Thyroid gland (tissue), 4 donors: ENCODE measurements around the gene SERPINB5. TPM values are rescaled to one million over a fixed set of nuclear protein-coding genes. Genes with fewer than 3 reads are reported as not detected.
A peak's percentile ranks its signal among the peaks of the same experiment; 100 is the strongest.

Source experiments
- DNase-seq, 2 donors: peaks; one replicate each; pipeline ENCODE4 v3.0.0-alpha.2; 2019
- H3K27ac ChIP-seq, 3 donors: fragments of 200-600 bp; sonication (generic); 1 replicate in 2 of 3; 2 replicates in 1 of 3; pipeline ENCODE4 v1.5.1; 2016 to 2019; ENCODE audit warnings: mild to moderate bottlenecking in 1 of 3, moderate library complexity in 1 of 3
- H3K27me3 ChIP-seq: fragments of 200-600 bp; sonication (generic); one replicate; pipeline ENCODE4 v1.5.1; 2019
- H3K36me3 ChIP-seq, 2 donors: fragments of 200-600 bp; sonication (generic); one replicate each; pipeline ENCODE4 v1.5.1; 2016 to 2019
- H3K4me1 ChIP-seq, 2 donors: fragments of 200-600 bp; sonication (generic); one replicate each; pipeline ENCODE4 v1.5.1; 2017 to 2019
- H3K4me3 ChIP-seq, 3 donors: fragments of 200-600 bp; sonication (generic); replicated peaks in 1 of 3; 1 replicate in 2 of 3; 2 replicates in 1 of 3; pipeline ENCODE4 v1.5.1; 2016; ENCODE audit warnings: mild to moderate bottlenecking in 1 of 3
- H3K9me3 ChIP-seq: fragments of 200-600 bp; sonication (generic); one replicate; pipeline ENCODE4 v1.5.1; 2017
- CTCF ChIP-seq, 6 experiments: fragments of 200-600 bp in 3 of 6; fragments of 450-650 bp in 3 of 6; sonication (generic) in 3 of 6; IDR thresholded peaks; one replicate each; pipeline ENCODE4 v1.5.1; 2016 to 2019; ENCODE audit warnings: antibody characterized with exemption in 6 of 6, mild to moderate bottlenecking in 2 of 6, inconsistent platforms in 1 of 6, moderate library complexity in 1 of 6
- POLR2A ChIP-seq, 2 donors: fragments of 450-650 bp; IDR thresholded peaks; one replicate each; pipeline ENCODE4 v1.6.1; 2017; ENCODE audit warnings: antibody characterized with exemption in 2 of 2, mild to moderate bottlenecking in 2 of 2, moderate library complexity in 1 of 2
- WGBS, 2 donors: methylation state at CpG; one replicate each; pipeline ENCODE4 v1.1.5; 2017; 5-methylcytosine and 5-hydroxymethylcytosine counted together
- intact Hi-C: fragments of 100-400 bp; cut with DNase I; formaldehyde crosslinking; loops from one replicate; pipeline ENCODE4 v1.15.1; 2023
- total RNA-seq, 4 donors: library from RNA; depleted of rRNA; stranded (reverse); fragments of >200 nt; gene quantifications; one replicate each; pipeline ENCODE4 v1.2.3, GENCODE V29; 2016

Gene SERPINB5
- total RNA-seq, 4 donors from 2014 or later, result not detected

DNA sequence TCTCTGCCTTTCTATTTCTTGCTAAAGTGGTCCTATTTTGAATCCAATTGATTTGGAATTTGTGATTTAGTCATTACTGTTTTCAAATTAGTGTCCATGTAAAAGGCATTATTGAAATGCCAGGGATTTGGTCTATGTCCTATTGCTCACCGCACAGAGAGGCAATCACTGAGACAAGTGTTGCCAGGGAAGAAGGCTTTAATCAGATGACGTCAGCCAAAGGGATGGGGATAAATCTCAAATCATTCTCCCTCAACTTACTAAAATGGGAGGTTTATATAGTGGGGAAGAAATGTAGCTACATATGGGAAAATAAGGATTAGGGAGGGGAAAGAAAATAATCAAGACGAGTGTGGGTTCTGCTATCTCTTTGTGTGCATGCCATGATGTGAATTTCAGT is 75.0 kb downstream of the SERPINB5 start:
- no peaks in the 10 kb centered on the region for H3K9me3 ChIP-seq
- H3K27ac ChIP-seq, result no peak overlapping the region
- H3K27me3 ChIP-seq, result no peaks in the 10 kb centered on the region
- DNase-seq, result no peak
- intact Hi-C loops, result no loop called here
- H3K4me1 ChIP-seq, result no peaks in the 10 kb centered on the region
- no peaks in the 10 kb centered on the region for H3K36me3 ChIP-seq
- WGBS, 2 donors, result 88 to 89% methylated on average over 3 of the region's 3 CpGs
- H3K4me3 ChIP-seq, result no peak overlapping the region
- TF ChIP-seq POLR2A (IDR thresholded peaks at IDR 0.05) (no peak), CTCF (IDR thresholded peaks at IDR 0.05) (no peak)

GRCh38 chr18:63552581-63552980 is 75.8 kb downstream of the SERPINB5 start:
- 90 to 95% methylated on average over 2 of the region's 2 CpGs for WGBS, 2 donors
- no peaks in the 10 kb centered on the region for H3K27me3 ChIP-seq
- intact Hi-C loops, result no loop called here
- H3K4me3 ChIP-seq, result no peak overlapping the region
- H3K4me1 ChIP-seq, result no peaks in the 10 kb centered on the region
- TF ChIP-seq CTCF (IDR thresholded peaks at IDR 0.05) (no peak), POLR2A (IDR thresholded peaks at IDR 0.05) (no peak)
- H3K27ac ChIP-seq, result no peak overlapping the region
- no peaks in the 10 kb centered on the region for H3K36me3 ChIP-seq
- no peaks in the 10 kb centered on the region for H3K9me3 ChIP-seq
- no peak for DNase-seq

DNA sequence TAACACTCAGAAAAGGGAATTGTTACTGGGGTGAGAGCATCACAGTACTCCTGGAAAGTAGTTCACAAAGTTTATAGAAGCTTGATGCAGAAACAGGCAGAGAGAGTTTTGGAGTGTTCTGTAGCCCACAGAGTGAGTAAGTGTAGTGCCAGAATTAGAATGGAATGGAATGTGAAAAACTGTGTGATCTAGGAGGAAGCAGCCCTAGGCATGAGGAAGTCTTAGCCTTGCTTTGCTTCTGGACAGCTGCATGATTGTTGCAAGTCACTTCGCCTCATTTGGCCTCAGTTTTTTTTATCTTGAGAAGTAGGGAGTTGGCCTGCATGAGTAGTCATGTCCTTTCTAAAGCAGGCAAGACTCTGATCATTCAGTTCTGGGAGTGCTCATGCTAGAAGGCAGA is 76.3 kb downstream of the SERPINB5 start:
- intact Hi-C loops, result no loop called here
- Histone ChIP-seq H3K4me1 (no peaks in the 10 kb centered on the region), H3K4me3 (no peak overlapping the region), H3K27ac (no peak overlapping the region), H3K9me3 (no peaks in the 10 kb centered on the region), H3K27me3 (no peaks in the 10 kb centered on the region), H3K36me3 (no peaks in the 10 kb centered on the region)
- DNase-seq, result peak in 1 of 2 donors; percentile 5
- WGBS, 2 donors, result 0 to 16% methylated on average over 1 of the region's 1 CpG
- TF ChIP-seq POLR2A (IDR thresholded peaks at IDR 0.05), result no peak
- no peak for TF ChIP-seq CTCF (IDR thresholded peaks at IDR 0.05)

Other genes starting within 250 kb of the SERPINB5 start
- gene BCL2, start 157.2 kb upstream of the SERPINB5 start, total RNA-seq, result 100 to 1,000 TPM; 108 to 163 (median 115) TPM
- gene KDSR, start 109.8 kb upstream of the SERPINB5 start, total RNA-seq, result 10 to 100 TPM; 30.7 to 85.7 (median 46.8) TPM
- 10 to 100 TPM; 36.0 to 50.5 (median 40.9) TPM for gene VPS4B, start 54.5 kb upstream of the SERPINB5 start, total RNA-seq
- not detected for gene SERPINB12, start 65.4 kb downstream of the SERPINB5 start, total RNA-seq
- gene SERPINB13, start 110.4 kb downstream of the SERPINB5 start, total RNA-seq, result not detected
- not detected for gene SERPINB4, start 167.3 kb downstream of the SERPINB5 start, total RNA-seq
- not detected for gene SERPINB3, start 184.9 kb downstream of the SERPINB5 start, total RNA-seq
- gene SERPINB11, start 226.0 kb downstream of the SERPINB5 start, total RNA-seq, result not detected